Neural cell (in vitro differentiated cells): ENCODE measurements around the gene LIF. TPM values are rescaled to one million over a fixed set of nuclear protein-coding genes. Genes with fewer than 3 reads are reported as not detected.

Source experiments
- H2AFZ ChIP-seq: fragments of 200-600, 300-800 bp; sonication (generic), shearing (Covaris generic); 2 replicates; pipeline ENCODE4 v1.6.0; 2014; ENCODE audit warnings: low read depth, mild to moderate bottlenecking, antibody characterized with exemption, low read length, moderate library complexity
- H3F3A ChIP-seq: fragments of 200-600 bp; shearing (Covaris generic); 2 replicates; pipeline ENCODE4 v1.6.1; 2016; ENCODE audit warnings: mild to moderate bottlenecking, moderate library complexity, mixed read lengths, antibody characterized with exemption, low read length; ENCODE audit not compliant: insufficient read depth, poor library complexity, severe bottlenecking
- H3K27ac ChIP-seq: fragments of 200-600, 300-800 bp; sonication (generic), shearing (Covaris generic); 2 replicates; pipeline ENCODE4 v1.5.1; 2014; ENCODE audit warnings: mild to moderate bottlenecking, low read length, moderate library complexity
- H3K27me3 ChIP-seq: fragments of 300-800, 200-600 bp; sonication (generic), shearing (Covaris generic); 2 replicates; pipeline ENCODE4 v1.6.0; 2014; ENCODE audit warnings: mild to moderate bottlenecking, low read depth, low read length, moderate library complexity; ENCODE audit not compliant: insufficient read depth
- H3K36me3 ChIP-seq: fragments of 300-800, 200-600 bp; sonication (generic), shearing (Covaris generic); 2 replicates; pipeline ENCODE4 v1.5.1; 2014; ENCODE audit warnings: mild to moderate bottlenecking, antibody characterized with exemption, low read length, moderate library complexity; ENCODE audit not compliant: insufficient read depth
- H3K4me2 ChIP-seq: fragments of 300-800, 200-600 bp; sonication (generic), shearing (Covaris generic); 2 replicates; pipeline ENCODE4 v1.6.0; 2014; ENCODE audit warnings: mild to moderate bottlenecking, low read length
- H3K4me3 ChIP-seq: fragments of 300-800, 200-600 bp; sonication (generic), shearing (Covaris generic); 2 replicates; pipeline ENCODE4 v1.5.1; 2014; ENCODE audit warnings: mild to moderate bottlenecking, low read length, moderate library complexity
- H3K79me2 ChIP-seq: fragments of 200-600 bp; shearing (Covaris generic); replicated peaks from 2 replicates; pipeline ENCODE4 v1.6.0; 2014; ENCODE audit warnings: mild to moderate bottlenecking, low read length, moderate library complexity; ENCODE audit not compliant: insufficient read depth
- H3K9ac ChIP-seq: fragments of 300-800, 200-600 bp; sonication (generic), shearing (Covaris generic); 2 replicates; pipeline ENCODE4 v1.6.1; 2016; ENCODE audit warnings: mild to moderate bottlenecking, low read length, mixed read lengths
- H3K9me2 ChIP-seq: fragments of 200-600 bp; shearing (Covaris generic); 2 replicates; pipeline ENCODE4 v1.6.1; 2016; ENCODE audit warnings: mild to moderate bottlenecking, low read length, mixed read lengths; ENCODE audit not compliant: insufficient read depth
- H3K9me3 ChIP-seq: fragments of 200-600, 300-800 bp; sonication (generic), shearing (Covaris generic); 2 replicates; pipeline ENCODE4 v1.6.1; 2016; ENCODE audit warnings: mild to moderate bottlenecking, mixed run types, low read length, moderate library complexity, mixed read lengths
- H4K20me1 ChIP-seq: fragments of 200-600 bp; shearing (Covaris generic); 2 replicates; pipeline ENCODE4 v1.6.1; 2016; ENCODE audit warnings: mild to moderate bottlenecking, mixed run types; ENCODE audit not compliant: insufficient read depth
- EP300 ChIP-seq: fragments of 450-650 bp; conservative IDR thresholded peaks from 2 replicates; pipeline ENCODE4 v1.6.1; 2014; ENCODE audit warnings: antibody characterized with exemption, mild to moderate bottlenecking, moderate library complexity; ENCODE audit not compliant: poor library complexity, severe bottlenecking
- EZH2 ChIP-seq: fragments of 200-600, 300-800 bp; shearing (Covaris generic), sonication (generic); IDR thresholded peaks from 2 replicates; pipeline ENCODE4 v1.6.1; 2014; ENCODE audit warnings: antibody characterized with exemption, low read length, borderline replicate concordance, mild to moderate bottlenecking; ENCODE audit not compliant: insufficient read depth, poor library complexity, severe bottlenecking
- MXI1 ChIP-seq: fragments of 450-650 bp; conservative IDR thresholded peaks from 2 replicates; pipeline ENCODE4 v1.6.1; 2014; ENCODE audit warnings: antibody characterized with exemption, mild to moderate bottlenecking; ENCODE audit not compliant: poor library complexity, severe bottlenecking
- POLR2AphosphoS5 ChIP-seq: IDR thresholded peaks from 2 replicates; pipeline ENCODE4 v1.6.1; 2012
- RAD21 ChIP-seq: fragments of 450-650 bp; conservative IDR thresholded peaks from 2 replicates; pipeline ENCODE4 v1.6.1; 2014; ENCODE audit warnings: antibody characterized with exemption, mild to moderate bottlenecking, moderate library complexity
- SMC3 ChIP-seq: fragments of 450-650 bp; conservative IDR thresholded peaks from 2 replicates; pipeline ENCODE4 v1.6.1; 2014; ENCODE audit warnings: antibody characterized with exemption, mild to moderate bottlenecking, moderate library complexity; ENCODE audit not compliant: poor library complexity
- TAF1 ChIP-seq: IDR thresholded peaks from 2 replicates; pipeline ENCODE4 v1.6.1; 2012; ENCODE audit warnings: low read depth
- polyA plus RNA-seq: library from polyadenylated mRNA; depleted of rRNA; stranded (reverse); fragments of >200 nt; gene quantifications from 2 replicates; pipeline ENCODE4 v1.2.3, GENCODE V29; 2014
- TF ChIP-seq, protein P1 (sequence below): fragments of 450-650 bp; IDR thresholded peaks from 2 replicates; pipeline ENCODE4 v1.5.1; 2014; ENCODE audit warnings: antibody characterized with exemption, mild to moderate bottlenecking, moderate library complexity; ENCODE audit not compliant: poor library complexity, severe bottlenecking
- TF ChIP-seq, protein P2 (sequence below): IDR thresholded peaks from 2 replicates; pipeline ENCODE4 v1.6.1; 2012; ENCODE audit warnings: borderline replicate concordance

LIF gene
- polyA plus RNA-seq, 1 donor from 2014 or later = 0.05 TPM

DNA sequence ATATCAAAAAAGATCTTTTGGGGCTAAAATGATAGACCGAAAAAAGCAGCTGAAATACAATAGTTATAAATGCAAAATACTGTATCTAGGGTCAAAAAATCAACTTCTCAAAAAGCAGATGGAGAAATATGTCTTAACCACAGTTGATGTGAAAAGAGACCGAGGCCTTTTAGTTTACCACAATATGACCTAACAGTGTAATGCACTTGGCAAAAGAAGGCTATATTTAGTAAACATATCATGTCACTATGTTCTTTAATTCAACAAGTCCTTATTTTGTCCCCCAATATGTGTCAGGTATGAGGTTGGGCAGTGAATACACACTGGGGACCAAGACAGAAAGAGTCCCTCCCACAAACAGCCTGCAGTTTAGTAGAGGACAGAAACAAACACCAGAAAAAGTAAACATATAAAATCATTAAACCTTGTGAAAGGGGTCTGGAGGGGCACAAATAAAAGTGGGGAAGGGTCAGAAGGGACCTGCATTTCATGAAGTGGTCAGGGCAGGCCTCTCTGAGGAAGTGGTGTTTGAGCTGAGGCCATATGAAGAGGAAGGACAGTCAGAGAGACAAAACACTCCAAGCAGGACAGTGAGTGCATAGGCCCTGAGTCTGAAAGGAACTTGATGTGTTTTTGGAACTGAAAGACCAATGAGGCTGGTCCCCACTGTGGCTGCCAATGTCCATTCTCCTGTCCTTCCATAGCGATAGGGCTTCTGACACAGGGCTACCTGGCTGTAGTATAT, 53.4 kb downstream of the LIF start:
- no peaks in the 10 kb centered on the region for H3K9me3 ChIP-seq

DNA sequence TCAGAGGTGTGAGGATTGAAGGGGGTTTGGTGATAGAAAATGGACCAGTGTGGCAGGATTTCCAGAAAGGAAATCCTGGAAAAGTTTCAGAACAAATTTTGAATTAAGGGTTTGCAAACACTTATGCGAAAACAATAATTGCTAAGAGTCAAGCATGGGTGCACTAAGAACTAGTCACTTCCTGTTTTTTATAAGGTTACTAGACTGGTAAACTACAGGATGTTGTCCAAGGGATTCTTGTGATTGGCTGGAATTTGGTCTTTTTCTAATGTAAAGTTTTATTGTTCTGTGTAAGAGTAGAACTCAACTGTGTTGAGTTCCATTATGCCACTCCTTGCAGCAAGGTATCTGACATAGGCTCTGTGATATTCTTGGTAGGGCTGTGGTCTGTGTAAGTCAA, 54.1 kb downstream of the LIF start:
- no peak overlapping the region for H2AFZ ChIP-seq
- H3K4me2 ChIP-seq = no peak overlapping the region
- no peak for TF ChIP-seq EP300
- TF ChIP-seq SMC3 = no peak
- no peak for TF ChIP-seq POLR2AphosphoS5
- no peak for TF ChIP-seq EZH2
- H3K9me2 ChIP-seq = no peaks in the 10 kb centered on the region
- H3K79me2 ChIP-seq = no peaks in the 10 kb centered on the region
- H3F3A ChIP-seq = no peaks in the 10 kb centered on the region
- no peaks in the 10 kb centered on the region for H4K20me1 ChIP-seq
- no peak overlapping the region for H3K4me3 ChIP-seq
- H3K9me3 ChIP-seq = no peaks in the 10 kb centered on the region
- H3K27me3 ChIP-seq = no peaks in the 10 kb centered on the region
- H3K27ac ChIP-seq = no peak overlapping the region
- H3K9ac ChIP-seq = no peak overlapping the region
- no peaks in the 10 kb centered on the region for H3K36me3 ChIP-seq

More for the DNA sequence above, 53.4 kb downstream of the LIF start:
- Histone ChIP-seq H3K4me2 (no peak overlapping the region), H3K27ac (no peak overlapping the region), H2AFZ (no peak overlapping the region), H3K9me2 (no peaks in the 10 kb centered on the region), H3K4me3 (no peak overlapping the region), H3K27me3 (no peaks in the 10 kb centered on the region), H3K36me3 (no peaks in the 10 kb centered on the region), H4K20me1 (no peaks in the 10 kb centered on the region), H3K9ac (no peak overlapping the region), H3K79me2 (no peaks in the 10 kb centered on the region), H3F3A (no peaks in the 10 kb centered on the region)
- TF ChIP-seq RAD21 (no peak), EP300 (no peak), TAF1 (no peak), MXI1 (no peak), SMC3 (no peak), EZH2 (no peak), POLR2AphosphoS5 (no peak)
- TF ChIP-seq, protein P1, sequence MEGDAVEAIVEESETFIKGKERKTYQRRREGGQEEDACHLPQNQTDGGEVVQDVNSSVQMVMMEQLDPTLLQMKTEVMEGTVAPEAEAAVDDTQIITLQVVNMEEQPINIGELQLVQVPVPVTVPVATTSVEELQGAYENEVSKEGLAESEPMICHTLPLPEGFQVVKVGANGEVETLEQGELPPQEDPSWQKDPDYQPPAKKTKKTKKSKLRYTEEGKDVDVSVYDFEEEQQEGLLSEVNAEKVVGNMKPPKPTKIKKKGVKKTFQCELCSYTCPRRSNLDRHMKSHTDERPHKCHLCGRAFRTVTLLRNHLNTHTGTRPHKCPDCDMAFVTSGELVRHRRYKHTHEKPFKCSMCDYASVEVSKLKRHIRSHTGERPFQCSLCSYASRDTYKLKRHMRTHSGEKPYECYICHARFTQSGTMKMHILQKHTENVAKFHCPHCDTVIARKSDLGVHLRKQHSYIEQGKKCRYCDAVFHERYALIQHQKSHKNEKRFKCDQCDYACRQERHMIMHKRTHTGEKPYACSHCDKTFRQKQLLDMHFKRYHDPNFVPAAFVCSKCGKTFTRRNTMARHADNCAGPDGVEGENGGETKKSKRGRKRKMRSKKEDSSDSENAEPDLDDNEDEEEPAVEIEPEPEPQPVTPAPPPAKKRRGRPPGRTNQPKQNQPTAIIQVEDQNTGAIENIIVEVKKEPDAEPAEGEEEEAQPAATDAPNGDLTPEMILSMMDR = no peak
- TF ChIP-seq, protein P2, sequence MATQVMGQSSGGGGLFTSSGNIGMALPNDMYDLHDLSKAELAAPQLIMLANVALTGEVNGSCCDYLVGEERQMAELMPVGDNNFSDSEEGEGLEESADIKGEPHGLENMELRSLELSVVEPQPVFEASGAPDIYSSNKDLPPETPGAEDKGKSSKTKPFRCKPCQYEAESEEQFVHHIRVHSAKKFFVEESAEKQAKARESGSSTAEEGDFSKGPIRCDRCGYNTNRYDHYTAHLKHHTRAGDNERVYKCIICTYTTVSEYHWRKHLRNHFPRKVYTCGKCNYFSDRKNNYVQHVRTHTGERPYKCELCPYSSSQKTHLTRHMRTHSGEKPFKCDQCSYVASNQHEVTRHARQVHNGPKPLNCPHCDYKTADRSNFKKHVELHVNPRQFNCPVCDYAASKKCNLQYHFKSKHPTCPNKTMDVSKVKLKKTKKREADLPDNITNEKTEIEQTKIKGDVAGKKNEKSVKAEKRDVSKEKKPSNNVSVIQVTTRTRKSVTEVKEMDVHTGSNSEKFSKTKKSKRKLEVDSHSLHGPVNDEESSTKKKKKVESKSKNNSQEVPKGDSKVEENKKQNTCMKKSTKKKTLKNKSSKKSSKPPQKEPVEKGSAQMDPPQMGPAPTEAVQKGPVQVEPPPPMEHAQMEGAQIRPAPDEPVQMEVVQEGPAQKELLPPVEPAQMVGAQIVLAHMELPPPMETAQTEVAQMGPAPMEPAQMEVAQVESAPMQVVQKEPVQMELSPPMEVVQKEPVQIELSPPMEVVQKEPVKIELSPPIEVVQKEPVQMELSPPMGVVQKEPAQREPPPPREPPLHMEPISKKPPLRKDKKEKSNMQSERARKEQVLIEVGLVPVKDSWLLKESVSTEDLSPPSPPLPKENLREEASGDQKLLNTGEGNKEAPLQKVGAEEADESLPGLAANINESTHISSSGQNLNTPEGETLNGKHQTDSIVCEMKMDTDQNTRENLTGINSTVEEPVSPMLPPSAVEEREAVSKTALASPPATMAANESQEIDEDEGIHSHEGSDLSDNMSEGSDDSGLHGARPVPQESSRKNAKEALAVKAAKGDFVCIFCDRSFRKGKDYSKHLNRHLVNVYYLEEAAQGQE = no peak
